PC-3 (cell line): Measurements from ENCODE around the gene HOMER3. TPM values are rescaled to one million over a fixed set of nuclear protein-coding genes. Genes with fewer than 3 reads are reported as not detected.
A peak's percentile ranks its signal among the peaks of the same experiment; 100 is the strongest.

Experiments
- ATAC-seq: fragments of 200-7000 bp; cut with Tn5 transposase; 2 replicates; pipeline ENCODE4 v1.9.1; 2020; ENCODE audit warnings: mild to moderate bottlenecking, moderate library complexity
- BruUV-seq: library from RNA; stranded (reverse); fragments of 400-500 nt; replicated peaks from 2 replicates; lab custom pipeline; 2021; lab: Mats Ljungman, UMichigan
- CTCF ChIA-PET: fragments of 300-600 bp; sonication (Branson Sonifier 250); formaldehyde crosslinking; loops from one replicate; lab custom pipeline; 2022; ENCODE audit warnings: antibody characterized with exemption; lab: Charles Lee
- POLR2A ChIA-PET: fragments of 300-600 bp; sonication (Branson Sonifier 250); formaldehyde crosslinking; loops from one replicate; lab custom pipeline; 2022; ENCODE audit warnings: antibody characterized with exemption; ENCODE audit not compliant: unreplicated experiment; lab: Charles Lee
- DNase-seq: peaks from one replicate; pipeline ENCODE4 v3.0.0-alpha.2; 2015
- H2AFZ ChIP-seq: fragments of 300-600 bp; sonication (generic); 2 replicates; pipeline ENCODE4 v1.6.0; 2016; ENCODE audit warnings: antibody characterized with exemption, low read length
- H3F3A ChIP-seq: fragments of 300-600 bp; sonication (generic); one replicate; pipeline ENCODE4 v1.6.0; 2017; ENCODE audit warnings: antibody characterized with exemption, low read length, control low read depth, mild to moderate bottlenecking; ENCODE audit not compliant: unreplicated experiment
- H3K27ac ChIP-seq: fragments of 300-600 bp; sonication (generic); 2 replicates; pipeline ENCODE4 v1.5.1; 2016; ENCODE audit warnings: mild to moderate bottlenecking, low read length
- H3K27me3 ChIP-seq: fragments of 300-600 bp; sonication (generic); 2 replicates; pipeline ENCODE4 v1.6.1; 2016; ENCODE audit warnings: low read length, mixed read lengths
- H3K36me3 ChIP-seq: fragments of 300-600 bp; sonication (generic); 2 replicates; pipeline ENCODE4 v1.6.1; 2016; ENCODE audit warnings: low read depth, mixed run types, low read length, mixed read lengths
- H3K4me1 ChIP-seq: fragments of 300-600 bp; sonication (generic); 2 replicates; pipeline ENCODE4 v1.5.1; 2016; ENCODE audit warnings: low read length; ENCODE audit not compliant: insufficient read depth
- H3K4me2 ChIP-seq: fragments of 300-600 bp; sonication (generic); 2 replicates; pipeline ENCODE4 v1.6.0; 2016; ENCODE audit warnings: low read length
- H3K4me3 ChIP-seq: fragments of 300-600 bp; sonication (generic); 2 replicates; pipeline ENCODE4 v1.5.1; 2016; ENCODE audit warnings: mild to moderate bottlenecking, low read length, mixed read lengths
- H3K79me2 ChIP-seq: fragments of 300-600 bp; sonication (generic); 2 replicates; pipeline ENCODE4 v1.6.1; 2017; ENCODE audit warnings: low read length, mixed read lengths
- H3K9ac ChIP-seq: fragments of 300-600 bp; sonication (generic); 2 replicates; pipeline ENCODE4 v1.6.0; 2016; ENCODE audit warnings: mild to moderate bottlenecking, low read length
- H3K9me2 ChIP-seq: fragments of 300-600 bp; sonication (generic); replicated peaks from 2 replicates; pipeline ENCODE4 v1.6.1; 2016; ENCODE audit warnings: mixed run types, low read length, mixed read lengths
- H3K9me3 ChIP-seq: fragments of 300-600 bp; sonication (generic); 2 replicates; pipeline ENCODE4 v1.6.1; 2016; ENCODE audit warnings: low read length, mixed read lengths
- H4K20me1 ChIP-seq: fragments of 300-600 bp; sonication (generic); 2 replicates; pipeline ENCODE4 v1.6.1; 2016; ENCODE audit warnings: low read length, mixed read lengths
- EZH2 ChIP-seq: fragments of 300-600 bp; sonication (generic); IDR thresholded peaks from one replicate; pipeline ENCODE4 v1.6.1; 2017; ENCODE audit warnings: antibody characterized with exemption, mild to moderate bottlenecking, low read length; ENCODE audit not compliant: unreplicated experiment
- EZH2phosphoT487 ChIP-seq: fragments of 300-600 bp; sonication (generic); IDR thresholded peaks from 2 replicates; pipeline ENCODE4 v1.6.1; 2018; ENCODE audit warnings: mild to moderate bottlenecking, antibody characterized with exemption, low read length, borderline replicate concordance
- intact Hi-C: fragments of 100-400 bp; cut with micrococcal nuclease; formaldehyde crosslinking; loops from 2 replicates; pipeline ENCODE4 v1.9.0; 2023
- total RNA-seq: library from RNA; depleted of rRNA; stranded (reverse); fragments of >200 nt; gene quantifications from 2 replicates; pipeline ENCODE4 v1.2.3, GENCODE V29; 2014
- TF ChIP-seq, protein P1 (sequence below): fragments of 300-600 bp; sonication (generic); conservative IDR thresholded peaks from 2 replicates; pipeline ENCODE4 v1.5.1; 2017; ENCODE audit warnings: antibody characterized with exemption, low read depth, mild to moderate bottlenecking, low read length

HOMER3 gene
- total RNA-seq, 1 experiment from 2014 or later: 118 TPM

DNA sequence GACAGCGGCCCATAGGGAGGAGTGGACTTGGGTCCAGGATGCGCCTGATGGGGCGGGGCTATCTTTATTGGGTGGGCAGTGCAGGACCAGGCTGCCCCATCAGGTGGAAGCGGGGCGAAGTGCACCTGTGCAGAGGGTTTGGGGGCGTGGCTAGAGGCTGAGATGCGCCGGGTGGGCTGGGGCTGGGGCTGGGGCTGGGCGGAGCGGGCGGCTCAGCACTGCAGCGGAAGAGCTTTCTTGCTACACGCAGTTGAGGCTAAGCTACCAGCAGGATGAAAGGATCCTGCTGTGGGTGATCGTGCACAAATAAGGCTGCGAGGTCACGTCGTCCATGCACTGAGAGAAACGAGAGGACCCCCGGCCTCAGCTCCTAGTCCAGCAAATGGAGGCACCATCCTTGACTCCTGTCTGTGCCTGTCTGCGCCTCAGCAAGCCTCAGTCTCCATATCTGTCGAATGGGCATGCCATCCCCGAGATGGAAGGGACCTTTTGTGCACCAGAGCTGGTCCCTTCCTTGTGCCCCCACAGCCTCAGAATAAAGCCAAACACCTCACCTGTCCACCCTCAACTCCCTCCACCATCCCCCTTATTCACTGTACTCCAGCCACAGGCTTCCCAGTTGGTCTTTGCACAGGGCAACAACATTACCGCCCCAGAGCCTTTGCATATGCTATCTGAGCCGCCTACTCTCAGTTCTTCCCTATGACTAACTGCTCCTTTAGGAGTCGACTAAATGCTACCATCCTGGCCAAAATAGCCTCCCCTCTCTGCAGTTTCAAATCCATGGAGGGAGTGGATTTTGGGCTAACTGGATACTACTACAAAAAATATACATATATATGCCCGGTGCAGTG, 21.0 kb upstream of the HOMER3 start:
- intact Hi-C loops: no loop called here
- CTCF ChIA-PET: no interaction called here
- H2AFZ ChIP-seq: no peak overlapping the region
- H3K9me3 ChIP-seq: no peaks in the 10 kb centered on the region
- POLR2A ChIA-PET: no interaction called here
- no peaks in the 10 kb centered on the region for H3K9me2 ChIP-seq
- H4K20me1 ChIP-seq: no peaks in the 10 kb centered on the region
- TF ChIP-seq EZH2 (no peak), EZH2phosphoT487 (no peak)
- TF ChIP-seq, protein P1, sequence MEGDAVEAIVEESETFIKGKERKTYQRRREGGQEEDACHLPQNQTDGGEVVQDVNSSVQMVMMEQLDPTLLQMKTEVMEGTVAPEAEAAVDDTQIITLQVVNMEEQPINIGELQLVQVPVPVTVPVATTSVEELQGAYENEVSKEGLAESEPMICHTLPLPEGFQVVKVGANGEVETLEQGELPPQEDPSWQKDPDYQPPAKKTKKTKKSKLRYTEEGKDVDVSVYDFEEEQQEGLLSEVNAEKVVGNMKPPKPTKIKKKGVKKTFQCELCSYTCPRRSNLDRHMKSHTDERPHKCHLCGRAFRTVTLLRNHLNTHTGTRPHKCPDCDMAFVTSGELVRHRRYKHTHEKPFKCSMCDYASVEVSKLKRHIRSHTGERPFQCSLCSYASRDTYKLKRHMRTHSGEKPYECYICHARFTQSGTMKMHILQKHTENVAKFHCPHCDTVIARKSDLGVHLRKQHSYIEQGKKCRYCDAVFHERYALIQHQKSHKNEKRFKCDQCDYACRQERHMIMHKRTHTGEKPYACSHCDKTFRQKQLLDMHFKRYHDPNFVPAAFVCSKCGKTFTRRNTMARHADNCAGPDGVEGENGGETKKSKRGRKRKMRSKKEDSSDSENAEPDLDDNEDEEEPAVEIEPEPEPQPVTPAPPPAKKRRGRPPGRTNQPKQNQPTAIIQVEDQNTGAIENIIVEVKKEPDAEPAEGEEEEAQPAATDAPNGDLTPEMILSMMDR: no peak
- H3K36me3 ChIP-seq: no peaks in the 10 kb centered on the region
- H3F3A ChIP-seq: no peaks in the 10 kb centered on the region
- H3K4me3 ChIP-seq: no peak overlapping the region
- no peak overlapping the region for H3K9ac ChIP-seq
- no peaks in the 10 kb centered on the region for H3K4me1 ChIP-seq
- no peaks in the 10 kb centered on the region for H3K79me2 ChIP-seq
- ATAC-seq: no peak
- no peaks in the 10 kb centered on the region for H3K27me3 ChIP-seq
- BruUV-seq: no TSS peak
- no peak overlapping the region for H3K27ac ChIP-seq
- DNase-seq: peak; percentile 2
- H3K4me2 ChIP-seq: no peak overlapping the region

DNA sequence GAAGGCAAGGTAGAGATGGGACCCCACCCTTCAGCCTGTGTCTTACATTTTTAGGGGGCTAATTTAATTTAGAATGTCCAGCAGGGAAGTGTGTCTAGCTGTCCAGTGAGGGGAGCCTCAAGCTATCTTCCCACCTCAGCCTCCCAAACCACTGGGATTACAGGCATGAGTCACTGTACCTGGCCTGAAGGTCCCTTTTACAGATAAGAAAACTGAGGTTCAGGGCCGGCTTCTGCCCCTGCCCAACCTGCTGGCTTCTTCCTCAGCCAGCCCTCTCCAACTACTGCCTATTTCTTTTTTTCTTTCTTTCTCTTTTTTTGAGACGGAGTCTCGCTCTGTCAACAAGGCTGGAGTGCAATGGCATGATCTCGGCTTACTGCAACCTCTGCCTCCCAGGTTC, 19.4 kb upstream of the HOMER3 start:
- no TSS peak for BruUV-seq
- Histone ChIP-seq H4K20me1 (no peaks in the 10 kb centered on the region), H3K4me3 (no peak overlapping the region), H3K4me2 (no peak overlapping the region), H3K9me3 (no peaks in the 10 kb centered on the region), H3K27ac (no peak overlapping the region), H3K79me2 (no peaks in the 10 kb centered on the region), H3K4me1 (no peaks in the 10 kb centered on the region), H3K9me2 (no peaks in the 10 kb centered on the region), H3F3A (no peaks in the 10 kb centered on the region), H3K36me3 (no peaks in the 10 kb centered on the region), H3K27me3 (no peaks in the 10 kb centered on the region), H2AFZ (no peak overlapping the region), H3K9ac (no peak overlapping the region)
- ChIA-PET CTCF (no interaction called here), POLR2A (no interaction called here)
- TF ChIP-seq EZH2phosphoT487: no peak
- ATAC-seq (no peak), DNase-seq (no peak)
- intact Hi-C loops: no loop called here

DNA sequence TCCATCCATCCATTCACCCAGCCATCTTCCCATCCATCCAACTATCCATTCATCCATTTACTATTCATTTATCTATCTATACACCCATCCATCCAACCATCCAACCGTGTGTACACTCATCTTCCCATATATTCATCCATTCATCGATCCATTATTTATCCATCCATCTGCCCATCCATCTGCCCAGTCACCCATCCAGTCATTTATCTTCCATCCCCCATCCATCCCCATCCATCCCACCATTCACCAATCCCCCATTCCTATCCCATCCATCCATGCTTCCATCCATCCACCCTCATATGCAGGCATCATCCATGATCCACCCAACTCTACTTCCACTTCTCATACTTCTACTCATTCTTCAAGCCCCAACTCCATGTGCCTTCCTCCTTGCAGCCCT, 14.0 kb upstream of the HOMER3 start:
- no peak for DNase-seq
- POLR2A ChIA-PET: no interaction called here
- CTCF ChIA-PET: no interaction called here
- ATAC-seq: no peak
- H3K9me3 ChIP-seq: no peaks in the 10 kb centered on the region
- peaks cover 6% of the 10 kb centered on the region for H3K4me1 ChIP-seq
- BruUV-seq: no TSS peak
- no peaks in the 10 kb centered on the region for H3K36me3 ChIP-seq
- H3K9me2 ChIP-seq: no peaks in the 10 kb centered on the region
- no peak overlapping the region for H3K9ac ChIP-seq
- no peaks in the 10 kb centered on the region for H3K79me2 ChIP-seq
- H3F3A ChIP-seq: no peaks in the 10 kb centered on the region
- H4K20me1 ChIP-seq: no peaks in the 10 kb centered on the region
- intact Hi-C loops: no loop called here
- no peak overlapping the region for H3K4me3 ChIP-seq
- H2AFZ ChIP-seq: no peak overlapping the region
- TF ChIP-seq EZH2 (no peak), EZH2phosphoT487 (no peak)
- TF ChIP-seq, protein P1: no peak
- no peak overlapping the region for H3K27ac ChIP-seq
- no peak overlapping the region for H3K4me2 ChIP-seq
- no peaks in the 10 kb centered on the region for H3K27me3 ChIP-seq
